GM20431 (cell line): ENCODE results near the gene CHI3L2.

ENCODE experiments used
- in situ Hi-C: fragments of 300-500 bp; cut with MseI, MboI; formaldehyde crosslinking; loops from one replicate; pipeline ENCODE4 v1.15.0; 2020; ENCODE audit warnings: low sequenced_read_pairs; ENCODE audit not compliant: unreplicated experiment

CHI3L2 gene

GRCh38 chr1:111285879-111286278 lies 58.4 kb downstream of the CHI3L2 start:
- in situ Hi-C loops, result no loop called here

- in situ Hi-C loops, result no loop called here
These were observed 59.4 kb downstream of the CHI3L2 start for GRCh38 chr1:111286912-111287311.

- in situ Hi-C loops, result no loop called here
These were observed 61.9 kb downstream of the CHI3L2 start for GRCh38 chr1:111289371-111289770.

GRCh38 chr1:111290104-111290503 lies 62.6 kb downstream of the CHI3L2 start:
- in situ Hi-C loops, result no loop called here

- in situ Hi-C loops, result no loop called here
These were observed 63.1 kb downstream of the CHI3L2 start, which contains the start of gene CHIA for GRCh38 chr1:111290630-111291029. Gene CHIA, plus strand, starts transcription at chr1:111290851. Its CDS starts 19,617 bp downstream, at chr1:111310468.
